Right renal cortex interstitium (tissue), 3 donors: ENCODE data around the gene GABRE. TPM values are rescaled to one million over a fixed set of nuclear protein-coding genes. Genes with fewer than 3 reads are reported as not detected.
"Not testable (repeated sequence)": the region's sequence is repeated elsewhere in the genome, so short reads cannot be mapped to it uniquely, and the experiment has no call there.

ENCODE experiments used
- DNase-seq, 3 donors: peaks; one replicate each; pipeline ENCODE4 v3.0.0-alpha.2; 2013; ENCODE audit warnings: low read depth in 3 of 3, low spot score in 2 of 3
- polyA plus RNA-seq, 3 donors: library from polyadenylated mRNA; unstranded; fragments of 120-200 nt; gene quantifications; one replicate each; pipeline ENCODE4 v1.2.1, GENCODE V29; 2013; ENCODE audit not compliant: insufficient read length in 3 of 3

The GABRE gene
- polyA plus RNA-seq, 3 donors: 3.8 to 5.4 (median 4.1) TPM

GRCh38 chrX:151970661-151971060, 3.8 kb downstream of the GABRE start:
- no peak for DNase-seq

DNA sequence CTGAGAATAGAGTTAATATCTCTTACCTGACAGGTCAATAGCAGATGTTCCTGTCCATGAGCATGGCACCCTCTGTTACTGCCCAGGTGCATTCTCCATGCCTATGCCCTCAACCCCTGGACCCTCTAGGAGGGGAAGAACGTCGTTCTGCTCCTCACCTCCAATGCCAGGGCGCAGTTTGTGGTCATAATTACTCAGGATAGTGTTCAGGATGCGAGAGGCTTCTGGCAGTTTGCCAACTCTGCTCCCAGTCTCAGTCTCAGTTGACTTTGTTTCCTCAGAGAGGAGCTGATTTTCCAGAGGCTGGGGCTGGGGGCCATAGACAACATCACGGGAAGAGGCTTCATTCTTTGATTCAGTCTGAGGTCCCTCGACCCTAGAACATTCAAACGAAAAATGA, 4.4 kb downstream of the GABRE start:
- DNase-seq: no peak

DNA sequence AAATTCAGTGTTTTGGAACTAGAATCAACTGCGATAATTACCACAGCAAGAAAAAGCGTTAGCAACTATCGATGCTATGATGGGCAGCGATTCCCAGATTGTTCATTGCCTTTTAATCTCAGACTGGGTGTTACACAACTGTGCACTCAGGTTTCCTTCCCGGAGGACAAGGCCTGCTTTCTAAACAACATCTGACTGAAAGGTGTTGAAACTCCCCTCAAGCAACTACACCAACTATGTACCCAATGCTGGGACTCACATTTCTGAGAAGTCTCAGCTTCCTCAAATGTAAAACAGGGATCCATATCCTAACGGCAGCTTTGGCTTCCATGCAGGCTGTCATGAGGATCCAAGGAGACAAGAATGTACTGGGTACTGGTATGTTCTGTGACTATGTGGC, 8.2 kb downstream of the GABRE start:
- DNase-seq: no peak

DNA sequence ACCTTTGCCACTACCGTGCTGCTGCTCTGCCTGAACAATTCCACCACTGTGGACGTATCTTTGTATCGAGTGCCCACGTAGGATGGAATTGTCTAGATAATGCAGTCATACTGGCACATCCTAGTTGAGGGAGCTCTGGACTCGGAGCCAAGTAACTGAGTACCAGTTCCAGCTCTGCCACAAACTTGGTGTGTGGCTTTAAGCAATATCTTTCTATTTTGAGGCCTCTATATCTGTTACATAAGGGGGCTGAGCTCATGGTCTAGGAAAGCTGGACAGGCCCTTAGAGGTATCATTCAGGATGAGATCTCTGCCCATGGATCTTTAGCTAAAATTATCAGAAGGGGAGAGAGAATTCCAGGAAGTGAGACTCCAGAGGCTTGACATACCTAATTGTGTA, 12.4 kb downstream of the GABRE start:
- DNase-seq: no peak

DNA sequence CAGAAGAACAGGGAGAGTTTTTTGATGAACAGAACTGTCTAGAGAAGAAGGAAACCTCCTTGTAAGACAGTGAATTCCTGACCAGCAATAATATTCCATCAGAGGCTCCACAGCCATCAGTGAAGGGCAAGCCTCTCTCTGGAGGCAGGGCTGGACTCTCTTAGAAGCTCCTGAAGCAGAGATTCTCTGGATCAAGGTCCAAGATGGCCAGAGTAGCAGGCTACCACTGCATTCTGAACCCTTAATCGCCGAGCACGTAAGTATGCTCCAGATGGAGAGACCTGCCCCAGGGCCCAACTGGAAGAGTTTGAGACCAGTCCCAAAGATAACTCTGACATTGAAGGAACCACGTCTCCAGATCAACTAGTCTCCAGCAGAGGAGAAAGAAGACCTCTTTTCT, 16.4 kb downstream of the GABRE start:
- DNase-seq: no peak

GRCh38 chrX:151954730-151955129, 19.7 kb downstream of the GABRE start:
- no peak for DNase-seq

DNA sequence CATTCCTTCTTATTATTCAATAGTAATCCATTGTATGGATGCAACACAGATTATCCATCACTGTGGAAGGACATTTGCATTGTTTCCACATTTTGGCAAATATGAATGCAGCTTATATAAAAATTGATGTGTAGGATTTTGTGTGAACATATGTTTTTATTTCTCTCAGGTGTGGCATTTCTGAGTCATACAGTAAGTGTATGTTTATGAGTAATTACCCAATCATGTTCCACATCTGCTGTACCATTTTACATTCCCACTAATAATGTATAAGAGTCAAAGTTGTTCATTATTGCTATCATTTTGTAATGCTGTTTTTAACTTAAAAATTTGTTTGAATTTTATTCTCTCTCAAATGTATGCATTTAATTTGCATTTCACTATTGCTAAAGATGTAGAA, 36.3 kb downstream of the GABRE start:
- DNase-seq: no peak

- DNase-seq: no peak
Measured at GRCh38 chrX:151935358-151935757, 39.1 kb downstream of the GABRE start.

DNA sequence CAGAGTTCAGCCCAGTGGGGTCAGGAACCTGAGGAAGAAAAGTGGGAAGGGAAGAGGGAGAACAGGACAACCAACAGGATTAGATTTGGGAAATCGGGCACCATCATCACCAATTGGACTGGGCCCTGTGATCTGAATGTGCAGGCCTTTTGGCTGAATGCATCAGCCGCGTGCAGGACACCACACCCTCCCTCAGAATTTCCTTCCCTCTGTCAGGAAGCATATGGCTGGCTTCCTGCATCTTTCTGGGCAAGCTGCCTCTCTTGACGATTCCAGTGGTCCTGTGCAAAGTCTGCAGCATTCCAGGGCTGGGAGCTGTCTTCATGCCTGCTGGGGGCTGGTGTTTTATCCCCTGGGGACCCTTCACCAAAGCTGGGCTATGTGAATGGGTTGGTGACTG, 45.4 kb downstream of the GABRE start:
- no peak for DNase-seq

DNA sequence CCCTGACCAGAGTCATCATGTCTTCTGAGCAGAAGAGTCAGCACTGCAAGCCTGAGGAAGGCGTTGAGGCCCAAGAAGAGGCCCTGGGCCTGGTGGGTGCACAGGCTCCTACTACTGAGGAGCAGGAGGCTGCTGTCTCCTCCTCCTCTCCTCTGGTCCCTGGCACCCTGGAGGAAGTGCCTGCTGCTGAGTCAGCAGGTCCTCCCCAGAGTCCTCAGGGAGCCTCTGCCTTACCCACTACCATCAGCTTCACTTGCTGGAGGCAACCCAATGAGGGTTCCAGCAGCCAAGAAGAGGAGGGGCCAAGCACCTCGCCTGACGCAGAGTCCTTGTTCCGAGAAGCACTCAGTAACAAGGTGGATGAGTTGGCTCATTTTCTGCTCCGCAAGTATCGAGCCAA, 50.8 kb downstream of the GABRE start:
- no peak for DNase-seq

DNA sequence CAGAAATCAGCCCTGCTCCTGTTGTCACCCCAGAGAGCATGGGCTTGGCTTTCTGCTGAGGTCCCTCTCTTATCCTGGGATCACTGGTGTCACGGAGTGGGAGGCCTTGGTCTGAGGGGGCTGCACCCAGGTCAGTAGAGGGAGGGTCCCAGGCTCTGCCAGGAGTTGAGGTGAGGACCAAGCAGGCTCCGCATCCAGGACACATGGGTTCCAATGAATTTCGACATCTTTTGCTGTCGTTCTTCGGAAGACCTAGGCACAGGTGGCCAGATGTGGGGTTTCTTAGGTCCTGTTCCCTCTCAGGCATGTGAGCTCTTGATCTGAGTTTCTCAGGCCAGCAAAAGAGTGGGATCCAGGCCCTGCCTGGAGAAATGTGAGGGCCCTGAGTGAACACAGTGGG, 51.8 kb downstream of the GABRE start:
- DNase-seq: no peak

DNA sequence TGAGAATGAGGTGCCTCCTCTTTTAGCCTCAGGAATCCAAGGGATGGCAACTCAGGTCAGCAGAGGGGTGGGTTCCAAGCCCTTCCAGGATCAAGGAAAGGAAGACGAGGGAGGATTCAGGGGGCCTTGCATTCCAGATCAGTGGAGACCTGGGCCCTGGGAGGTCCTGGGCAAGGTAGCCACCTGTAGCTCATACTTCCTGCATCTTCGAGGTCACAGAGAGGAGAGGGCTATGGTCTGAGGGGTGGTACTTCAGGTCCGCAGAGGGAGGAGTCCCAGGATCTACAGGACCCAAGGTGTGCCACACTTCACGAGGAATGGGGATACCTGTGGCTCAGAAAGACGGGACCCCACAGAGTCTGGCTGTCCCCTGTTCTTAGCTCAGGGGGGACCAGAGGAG, 52.6 kb downstream of the GABRE start:
- DNase-seq: no peak

GRCh38 chrX:151921292-151921691, 53.2 kb downstream of the GABRE start:
- DNase-seq: no peak

GRCh38 chrX:151920530-151920929, 53.9 kb downstream of the GABRE start:
- DNase-seq: no peak

GRCh38 chrX:151920101-151920500, 54.4 kb downstream of the GABRE start:
- no peak for DNase-seq

DNA sequence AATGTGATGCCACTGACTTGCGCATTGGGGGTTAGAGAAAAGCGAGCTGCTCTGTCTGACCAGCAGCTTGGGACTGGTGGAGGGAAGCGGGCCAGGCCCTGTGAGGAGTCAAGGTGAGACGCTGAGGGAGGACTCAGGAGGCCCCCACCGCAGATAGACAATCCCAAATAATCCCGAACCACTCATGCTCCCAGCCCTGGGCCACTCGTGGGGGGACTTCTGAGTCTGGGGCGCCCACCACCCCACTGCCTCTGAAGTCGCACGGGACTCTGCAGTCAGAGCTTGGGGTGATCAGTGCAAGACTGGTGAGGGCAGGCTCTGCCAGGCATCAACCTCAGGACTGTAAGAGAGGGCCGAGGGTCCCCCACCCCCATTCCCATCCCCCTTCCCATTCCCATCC, 54.9 kb downstream of the GABRE start:
- no peak for DNase-seq

DNA sequence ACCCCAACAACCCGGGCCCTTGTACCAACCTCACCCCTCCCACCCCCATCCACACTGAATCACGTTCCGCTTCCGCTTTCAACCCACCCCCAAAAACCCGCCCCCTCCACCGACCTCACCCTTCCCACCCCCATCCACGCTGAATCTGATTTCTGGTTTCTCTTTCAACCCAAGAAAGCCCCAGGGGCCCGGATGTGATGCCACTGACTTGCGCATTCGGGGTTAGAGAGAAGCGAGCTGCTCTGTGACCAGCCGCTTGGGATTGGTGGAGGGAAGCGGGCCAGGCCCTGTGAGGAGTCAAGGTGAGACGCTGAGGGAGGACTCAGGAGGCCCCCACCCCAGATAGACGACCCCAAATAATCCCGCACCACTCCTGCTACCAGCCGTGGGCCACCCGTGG, 55.7 kb downstream of the GABRE start:
- not testable (repeated sequence) for DNase-seq

DNA sequence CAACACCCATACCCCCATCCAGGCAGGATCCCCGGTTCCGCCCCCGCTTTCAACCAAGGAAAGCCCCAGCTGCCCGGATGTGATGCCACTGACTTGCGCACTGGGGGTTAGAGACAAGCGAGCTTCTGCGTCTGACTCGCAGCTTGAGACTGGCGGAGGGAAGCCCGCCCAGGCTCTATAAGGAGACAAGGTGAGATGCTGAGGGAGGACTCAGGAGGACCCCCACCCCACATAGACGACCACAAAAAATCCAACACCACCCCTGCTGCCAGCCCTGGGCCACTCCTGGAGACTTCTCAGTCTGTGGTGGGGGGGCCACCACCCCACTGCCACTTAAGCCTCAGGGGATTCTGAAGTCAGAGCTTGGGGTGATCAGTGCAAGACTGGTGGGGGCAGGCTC, 61.7 kb downstream of the GABRE start, which contains the start of gene MAGEA4:
Gene MAGEA4, plus strand, starts transcription at position 110 of the 400 bp plus-strand sequence. CDS start 10,776 bp downstream, outside the sequence.
- no peak for DNase-seq

GRCh38 chrX:151912221-151912620, 62.3 kb downstream of the GABRE start:
- DNase-seq: no peak

DNA sequence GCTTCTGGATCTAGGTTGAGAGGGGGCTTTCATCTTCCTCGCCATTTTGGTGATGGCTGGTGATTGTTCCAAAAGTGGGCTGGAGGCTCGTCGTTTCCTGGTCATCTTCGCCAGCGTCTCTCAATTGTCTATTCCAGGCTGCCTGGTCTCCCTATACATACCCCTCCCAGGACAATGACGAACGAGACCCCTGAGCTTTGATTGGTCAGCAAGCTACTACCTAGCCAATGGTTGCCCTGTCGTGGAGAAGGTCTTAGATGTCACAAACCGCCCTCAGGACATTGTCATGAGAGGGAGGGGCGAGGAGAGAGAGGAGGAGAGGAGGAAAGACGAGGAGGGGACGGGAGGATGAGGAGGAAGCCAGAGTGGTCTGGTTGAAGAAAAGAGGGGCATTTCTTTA, 69.5 kb downstream of the GABRE start:
- no peak for DNase-seq
